IPS DF 4.7 (cell line): ENCODE measurements around the gene EXOC1.
"Not testable (repeated sequence)": the region's sequence is repeated elsewhere in the genome, so short reads cannot be mapped to it uniquely, and the experiment has no call there.

Experiments used
- DNase-seq: peaks from one replicate; pipeline ENCODE4 v3.0.0-alpha.2; 2013; ENCODE audit warnings: low spot score; ENCODE audit errors: extremely low read depth

EXOC1 gene

GRCh38 chr4:55904576-55904975 is 51.1 kb downstream of the EXOC1 start:
- no peak for DNase-seq

DNA sequence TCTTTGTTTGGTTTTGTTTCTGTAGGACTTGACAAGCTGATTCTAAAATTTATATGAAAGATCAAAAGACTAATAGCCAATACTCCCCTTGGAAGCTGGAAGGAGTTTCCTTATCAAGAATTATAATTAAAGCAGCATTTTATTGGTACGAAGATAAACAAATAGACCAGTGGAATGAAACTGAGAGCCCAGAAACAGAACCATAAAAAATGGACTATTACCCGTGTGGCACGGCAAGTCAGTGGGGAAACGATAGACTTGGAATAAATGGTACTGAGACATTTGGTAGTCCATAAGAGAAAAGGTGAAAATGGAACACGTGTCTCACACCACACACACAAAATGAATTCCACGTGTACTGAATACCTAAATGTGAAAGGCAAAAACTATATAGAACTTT is 52.9 kb downstream of the EXOC1 start:
- no peak for DNase-seq

- no peak for DNase-seq
These were observed 53.5 kb downstream of the EXOC1 start for GRCh38 chr4:55906989-55907388.

- no peak for DNase-seq
These were observed 54.0 kb downstream of the EXOC1 start for GRCh38 chr4:55907469-55907868.

GRCh38 chr4:55910140-55910539 is 56.7 kb downstream of the EXOC1 start:
- no peak for DNase-seq

GRCh38 chr4:55912249-55912648 is 58.8 kb downstream of the EXOC1 start:
- no peak for DNase-seq

DNA sequence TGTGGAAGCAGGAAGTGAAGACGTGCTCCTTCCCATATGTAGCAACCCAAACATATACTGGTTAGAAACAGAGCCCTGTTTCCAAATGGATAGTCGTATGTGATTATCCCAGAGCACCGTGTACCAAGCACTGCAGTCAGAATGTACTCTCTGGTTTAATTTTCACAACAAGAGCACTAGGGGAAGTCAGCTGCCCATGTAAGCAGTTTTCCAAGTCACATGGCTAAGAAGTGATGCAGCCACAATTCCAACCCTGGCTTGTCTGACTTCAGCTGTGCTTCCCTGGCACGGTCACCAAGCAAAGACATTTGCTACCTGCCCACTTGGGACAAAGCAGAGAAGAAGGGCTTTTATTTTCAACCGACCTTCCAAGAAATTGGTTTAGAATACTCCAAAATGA is 67.1 kb downstream of the EXOC1 start:
- no peak for DNase-seq

- no peak for DNase-seq
These were observed 67.6 kb downstream of the EXOC1 start for GRCh38 chr4:55921093-55921492.

- DNase-seq = no peak
These were observed 71.8 kb downstream of the EXOC1 start for GRCh38 chr4:55925241-55925640.

DNA sequence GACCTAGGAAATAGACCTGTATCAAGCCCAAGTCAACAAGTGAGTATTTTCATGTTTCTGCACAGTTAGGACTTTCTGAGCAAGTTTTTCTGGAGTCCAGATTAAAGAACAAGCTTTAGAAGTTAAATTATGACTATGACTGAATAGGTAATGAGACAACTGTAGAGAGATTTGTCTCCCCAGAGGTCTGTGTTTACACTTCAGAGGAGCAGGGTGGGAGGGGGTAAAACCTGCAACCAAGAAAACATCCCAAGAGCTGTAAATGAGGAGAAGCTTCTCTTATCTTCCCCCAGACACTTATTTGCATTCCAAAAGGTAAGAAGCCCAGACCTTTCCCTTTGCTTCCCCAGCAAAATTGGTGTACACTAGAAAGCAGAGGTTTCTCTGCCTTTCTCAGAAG is 73.2 kb downstream of the EXOC1 start:
- DNase-seq = no peak

DNA sequence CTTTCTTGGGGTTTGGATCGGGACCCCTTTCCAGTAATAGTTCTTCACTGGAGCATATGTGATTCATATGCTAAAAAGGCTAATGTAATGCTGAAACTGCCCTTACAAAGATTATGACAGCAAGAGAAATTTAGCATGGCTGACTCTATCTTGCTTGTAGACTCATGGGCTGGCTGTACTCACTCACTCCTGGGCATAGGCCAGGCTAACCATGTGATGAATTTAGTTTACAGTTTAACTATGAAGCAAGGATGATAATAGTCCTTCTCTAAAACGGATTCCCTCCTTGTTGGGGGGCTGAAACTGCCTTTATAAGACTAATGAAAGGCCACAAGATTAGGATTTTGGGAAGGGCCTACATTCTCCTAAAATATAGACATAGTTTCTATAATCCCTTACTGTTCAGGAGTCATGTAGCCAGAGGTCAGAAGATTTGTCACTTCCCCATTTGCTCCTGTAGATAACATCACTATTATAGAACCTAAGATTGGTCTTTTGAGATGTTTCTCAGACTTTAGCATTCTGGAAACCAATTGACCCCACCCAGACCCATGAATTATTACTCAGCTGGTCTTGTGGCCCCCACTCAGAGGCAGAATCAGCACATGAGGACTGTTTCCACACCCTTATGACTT is 74.5 kb downstream of the EXOC1 start:
- DNase-seq = no peak

GRCh38 chr4:55928846-55929245 is 75.4 kb downstream of the EXOC1 start:
- DNase-seq = no peak

GRCh38 chr4:55931043-55931442 is 77.6 kb downstream of the EXOC1 start:
- DNase-seq = no peak

GRCh38 chr4:55931833-55932232 is 78.4 kb downstream of the EXOC1 start:
- DNase-seq = no peak

DNA sequence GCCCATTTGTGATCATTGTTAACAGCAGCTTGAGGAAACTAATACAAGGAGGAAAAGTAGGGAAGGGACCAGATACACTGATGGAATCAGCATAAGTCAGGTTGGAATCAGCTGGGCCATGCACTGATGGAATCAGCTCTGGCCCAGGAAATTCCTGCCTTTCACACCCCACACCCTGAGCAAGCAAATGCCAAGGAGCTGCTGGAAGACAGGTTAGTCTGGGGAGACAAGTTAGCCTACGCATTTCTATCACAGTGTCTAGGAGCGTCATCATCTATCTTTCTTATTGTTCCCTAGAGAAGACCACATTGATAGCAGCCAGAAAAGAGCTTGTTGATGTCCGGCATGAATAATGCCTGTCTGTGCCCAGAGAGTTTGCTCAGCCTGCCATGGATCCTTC is 79.1 kb downstream of the EXOC1 start:
- DNase-seq = no peak

DNA sequence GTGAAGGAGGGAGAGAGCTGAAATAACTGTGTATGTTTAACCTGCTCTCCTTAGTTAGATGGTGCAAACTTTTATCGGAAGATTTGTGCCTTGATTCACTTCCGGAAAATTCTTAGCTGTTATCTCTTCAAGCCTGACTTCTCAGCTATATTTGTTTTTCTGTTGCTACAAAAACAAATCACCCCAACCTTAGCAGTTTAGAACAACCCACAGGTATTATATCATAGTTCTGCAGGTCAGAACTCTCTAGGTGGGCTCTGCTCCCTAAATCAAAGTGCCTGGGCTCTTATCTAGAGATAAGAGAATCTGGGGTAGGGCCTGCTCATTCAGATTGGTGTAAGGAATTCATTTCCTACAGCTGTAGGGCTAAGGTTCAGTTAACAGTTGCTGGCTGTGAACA is 80.2 kb downstream of the EXOC1 start:
- DNase-seq = no peak

GRCh38 chr4:55935907-55936306 is 82.5 kb downstream of the EXOC1 start:
- DNase-seq = not testable (repeated sequence)

DNA sequence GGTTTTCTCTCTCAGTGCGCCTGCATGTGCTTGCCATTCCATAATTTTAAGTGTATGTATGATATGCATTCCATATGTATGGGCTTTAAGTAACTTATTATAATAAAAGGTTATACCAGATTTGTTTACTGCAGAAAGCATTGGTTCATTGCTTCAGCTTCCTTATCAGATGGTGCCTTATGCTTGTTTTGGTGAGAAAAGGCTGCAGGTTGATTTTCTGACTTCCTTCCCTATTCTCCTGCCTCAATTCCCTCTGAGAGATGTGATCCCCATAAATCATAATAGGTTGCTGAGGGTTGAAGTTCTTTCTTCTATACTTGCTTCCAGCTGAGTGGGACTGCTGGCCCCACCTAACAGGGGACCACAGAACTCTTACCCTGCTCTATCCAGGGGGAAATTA is 85.0 kb downstream of the EXOC1 start:
- DNase-seq = no peak

DNA sequence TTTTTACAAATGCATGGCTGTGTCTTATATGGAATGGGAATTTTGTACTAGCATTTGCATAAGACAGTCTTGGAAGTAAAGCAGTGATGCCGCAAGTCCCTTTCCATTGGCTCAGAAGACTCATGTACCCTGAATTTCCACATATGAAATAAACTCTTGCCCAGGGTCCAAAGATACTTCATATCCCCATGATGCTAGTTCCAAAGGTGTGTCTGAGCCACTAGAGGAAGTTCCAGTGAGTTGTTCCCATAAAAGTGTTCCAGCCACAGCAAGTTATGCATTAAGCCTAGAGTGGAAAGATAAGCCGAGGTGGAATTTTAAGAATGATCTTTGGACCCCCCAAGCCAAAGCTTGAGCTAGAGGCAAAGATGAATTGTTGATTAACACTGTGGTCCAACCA is 86.0 kb downstream of the EXOC1 start:
- no peak for DNase-seq

GRCh38 chr4:55941881-55942396 is 88.5 kb downstream of the EXOC1 start:
- DNase-seq = no peak

GRCh38 chr4:55947254-55947882 is 93.9 kb downstream of the EXOC1 start:
- DNase-seq = no peak

- no peak for DNase-seq
These were observed 94.7 kb downstream of the EXOC1 start for GRCh38 chr4:55947912-55948725.
